Measurements from ENCODE around the gene RAB27A.

The RAB27A gene

GRCh38 chr15:55237219-55238130 is 52.1 kb downstream of the RAB27A start:
- TF ChIP-seq ZNF394 (tag by site-specific recombination; IDR thresholded peaks at IDR 0.05; ENCODE audit: borderline replicate concordance) (no peak), TCF7L2 (IDR thresholded peaks at IDR 0.05; ENCODE audit: borderline replicate concordance, low read depth, low read length) (no peak), ZSCAN5A (tag by site-specific recombination; IDR thresholded peaks at IDR 0.05) (no peak), ZNF585B (tag by site-specific recombination; IDR thresholded peaks at IDR 0.05) (no peak), EGR2 (tag by site-specific recombination; IDR thresholded peaks at IDR 0.05; ENCODE audit: low read depth) (no peak), KLF1 (tag by site-specific recombination; IDR thresholded peaks at IDR 0.05) (no peak), ZNF266 (tag by site-specific recombination; IDR thresholded peaks at IDR 0.05; ENCODE audit: low read depth) (no peak), MYNN (tag by site-specific recombination; IDR thresholded peaks at IDR 0.05; ENCODE audit: borderline replicate concordance) (no peak), KLF8 (tag by site-specific recombination; IDR thresholded peaks at IDR 0.05) (no peak), AEBP2 (tag by site-specific recombination; IDR thresholded peaks at IDR 0.05; ENCODE audit: borderline replicate concordance) (no peak), ZNF514 (tag by site-specific recombination; IDR thresholded peaks at IDR 0.05) (no peak), ZNF548 (tag by site-specific recombination; IDR thresholded peaks at IDR 0.05) (no peak)
- H3K4me1 ChIP-seq (ENCODE audit: control insufficient read depth, insufficient read depth, low read length), result no peaks in the 10 kb centered on the region
- no peak overlapping the region for H3K4me3 ChIP-seq (ENCODE audit: low read depth, low read length)
- CTCF ChIA-PET, result no interaction called here
- H3K9me3 ChIP-seq (ENCODE audit: control insufficient read depth, insufficient read depth, low read depth, low read length), result no peaks in the 10 kb centered on the region
- no peaks in the 10 kb centered on the region; a peak in 1 of 3 replicates for H3K36me3 ChIP-seq (ENCODE audit: control insufficient read depth in 2 of 2, insufficient read depth in 1 of 2, low read length in 2 of 2)
- POLR2A ChIA-PET, result no interaction called here
- H3K27ac ChIP-seq (ENCODE audit: extremely low read depth, low read depth, low read length), result no peak overlapping the region

- no peaks in the 10 kb centered on the region for H3K9me3 ChIP-seq (ENCODE audit: control insufficient read depth, insufficient read depth, low read depth, low read length)
- POLR2A ChIA-PET, result no interaction called here
- H3K36me3 ChIP-seq (ENCODE audit: control insufficient read depth in 2 of 2, insufficient read depth in 1 of 2, low read length in 2 of 2), result no peaks in the 10 kb centered on the region; a peak in 1 of 3 replicates
- H3K4me1 ChIP-seq (ENCODE audit: control insufficient read depth, insufficient read depth, low read length), result no peaks in the 10 kb centered on the region
- CTCF ChIA-PET, result no interaction called here
- no peak overlapping the region for H3K4me3 ChIP-seq (ENCODE audit: low read depth, low read length)
- no peak overlapping the region for H3K27ac ChIP-seq (ENCODE audit: extremely low read depth, low read depth, low read length)
- TF ChIP-seq ZNF174 (tag by site-specific recombination; IDR thresholded peaks at IDR 0.05) (no peak), ZNF16 (tag by site-specific recombination; IDR thresholded peaks at IDR 0.05; ENCODE audit: low read depth) (no peak), ZNF513 (tag by site-specific recombination; IDR thresholded peaks at IDR 0.05) (no peak), ZNF549 (tag by site-specific recombination; IDR thresholded peaks at IDR 0.05) (no peak), SALL2 (tag by site-specific recombination; IDR thresholded peaks at IDR 0.05; ENCODE audit: borderline replicate concordance) (no peak), ZNF274 (IDR thresholded peaks at IDR 0.05; ENCODE audit: low read length) (no peak), ZNF274 (tag by site-specific recombination; IDR thresholded peaks at IDR 0.05; ENCODE audit: borderline replicate concordance) (no peak), ZNF645 (tag by site-specific recombination; IDR thresholded peaks at IDR 0.05) (no peak), ZNF639 (tag by site-specific recombination; IDR thresholded peaks at IDR 0.05) (no peak), ZNF416 (tag by site-specific recombination; IDR thresholded peaks at IDR 0.05) (no peak), REPIN1 (tag by site-specific recombination; IDR thresholded peaks at IDR 0.05; ENCODE audit: low read depth) (no peak), HIC1 (tag by site-specific recombination; IDR thresholded peaks at IDR 0.05) (no peak)
Observed at GRCh38 chr15:55235546-55236036, 54.0 kb downstream of the RAB27A start.
